Calu3 (cell line): Measurements from ENCODE around the gene SERPINA12. TPM values are rescaled to one million over a fixed set of nuclear protein-coding genes. Genes with fewer than 3 reads are reported as not detected.

Experiments
- Bru-seq: library from RNA; stranded (reverse); fragments of 400-500 nt; gene quantifications from one replicate; lab custom pipeline; 2021; lab: Mats Ljungman, UMichigan
- BruChase-seq, 2 experiments: library from RNA; stranded (reverse); fragments of 400-500 nt; gene quantifications; one replicate each; lab custom pipeline; 2021; lab: Mats Ljungman, UMichigan
- BruUV-seq: library from RNA; stranded (reverse); fragments of 400-500 nt; replicated peaks from 2 replicates; lab custom pipeline; 2021; lab: Mats Ljungman, UMichigan
- CTCF ChIA-PET: fragments of 300-600 bp; sonication (Branson Sonifier 250); formaldehyde crosslinking; loops from one replicate; lab custom pipeline; 2022; ENCODE audit warnings: antibody characterized with exemption; lab: Charles Lee
- DNase-seq: peaks from one replicate; pipeline ENCODE4 v3.0.0; 2022
- H3K27ac Mint-ChIP-seq: one replicate; pipeline ENCODE4 v1.8.0; 2022; ENCODE audit warnings: mixed read lengths; ENCODE audit not compliant: unreplicated experiment
- H3K27me3 Mint-ChIP-seq: one replicate; pipeline ENCODE4 v1.8.0; 2022; ENCODE audit warnings: mixed read lengths; ENCODE audit not compliant: unreplicated experiment
- H3K36me3 Mint-ChIP-seq: one replicate; pipeline ENCODE4 v1.8.0; 2022; ENCODE audit warnings: mild to moderate bottlenecking, moderate library complexity, mixed read lengths; ENCODE audit not compliant: insufficient read depth, unreplicated experiment
- H3K4me1 Mint-ChIP-seq: one replicate; pipeline ENCODE4 v1.8.0; 2022; ENCODE audit warnings: mild to moderate bottlenecking, low read depth, mixed read lengths; ENCODE audit not compliant: unreplicated experiment
- H3K4me3 Mint-ChIP-seq: one replicate; pipeline ENCODE4 v1.8.0; 2022; ENCODE audit warnings: mild to moderate bottlenecking, low read depth, moderate library complexity, mixed read lengths; ENCODE audit not compliant: unreplicated experiment
- H3K9me3 Mint-ChIP-seq: one replicate; pipeline ENCODE4 v1.8.0; 2022; ENCODE audit warnings: low read depth, mixed read lengths; ENCODE audit not compliant: unreplicated experiment
- intact Hi-C: fragments of 100-400 bp; cut with micrococcal nuclease; formaldehyde crosslinking; loops from one replicate; pipeline ENCODE4 v1.10.0; 2022; ENCODE audit not compliant: unreplicated experiment
- long read RNA-seq: library from polyadenylated mRNA; stranded (forward); transcript quantifications from one replicate; pipeline ENCODE4 v2.0.0, GENCODE V29; 2022
- total RNA-seq: library from RNA; stranded (reverse); gene quantifications from 2 replicates; pipeline ENCODE4 v1.2.3, GENCODE V29; 2022
- TF ChIP-seq, protein P1 (sequence below): fragments of 200-600 bp; IDR thresholded peaks from one replicate; pipeline ENCODE4 v1.8.0; 2022; ENCODE audit warnings: antibody characterized with exemption; ENCODE audit not compliant: unreplicated experiment

SERPINA12 gene, protein sequence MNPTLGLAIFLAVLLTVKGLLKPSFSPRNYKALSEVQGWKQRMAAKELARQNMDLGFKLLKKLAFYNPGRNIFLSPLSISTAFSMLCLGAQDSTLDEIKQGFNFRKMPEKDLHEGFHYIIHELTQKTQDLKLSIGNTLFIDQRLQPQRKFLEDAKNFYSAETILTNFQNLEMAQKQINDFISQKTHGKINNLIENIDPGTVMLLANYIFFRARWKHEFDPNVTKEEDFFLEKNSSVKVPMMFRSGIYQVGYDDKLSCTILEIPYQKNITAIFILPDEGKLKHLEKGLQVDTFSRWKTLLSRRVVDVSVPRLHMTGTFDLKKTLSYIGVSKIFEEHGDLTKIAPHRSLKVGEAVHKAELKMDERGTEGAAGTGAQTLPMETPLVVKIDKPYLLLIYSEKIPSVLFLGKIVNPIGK
- not detected in 2 replicates for total RNA-seq
- Bru-seq, nascent RNA, result not detected
- BruChase-seq, experiment 1, labeled RNA remaining after a 6-hour chase, result percentile 3 among the genes with signal in this experiment
- BruChase-seq, experiment 2, labeled RNA remaining after a 2-hour chase, result percentile 6 among the genes with signal in this experiment
- long read RNA-seq, result 0 reads

DNA sequence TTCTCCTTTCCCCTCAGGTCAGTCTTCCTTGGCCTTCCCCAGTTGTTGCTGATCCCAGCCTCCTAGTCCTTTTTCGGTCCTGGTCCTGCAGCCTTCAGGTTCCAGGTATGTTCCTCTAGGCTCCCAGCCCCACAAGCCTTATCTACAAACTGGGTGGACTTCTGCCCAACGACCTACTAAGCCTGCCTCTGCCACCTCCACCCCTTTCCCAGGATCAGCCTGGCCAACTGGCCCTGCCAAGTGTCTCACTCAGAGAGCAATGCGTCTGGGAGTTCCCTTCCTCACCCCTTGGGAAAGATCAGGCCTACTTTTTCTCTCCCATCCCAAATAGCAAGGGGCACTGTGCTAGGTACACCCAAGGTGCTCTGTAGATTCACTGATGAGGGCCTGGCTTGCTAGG lies at the start of gene SERPINA12:
Gene SERPINA12, minus strand, starts transcription at position 114 of the 400 bp plus-strand sequence. CDS start 11,072 bp downstream, outside the sequence.
- TF ChIP-seq, protein P1, sequence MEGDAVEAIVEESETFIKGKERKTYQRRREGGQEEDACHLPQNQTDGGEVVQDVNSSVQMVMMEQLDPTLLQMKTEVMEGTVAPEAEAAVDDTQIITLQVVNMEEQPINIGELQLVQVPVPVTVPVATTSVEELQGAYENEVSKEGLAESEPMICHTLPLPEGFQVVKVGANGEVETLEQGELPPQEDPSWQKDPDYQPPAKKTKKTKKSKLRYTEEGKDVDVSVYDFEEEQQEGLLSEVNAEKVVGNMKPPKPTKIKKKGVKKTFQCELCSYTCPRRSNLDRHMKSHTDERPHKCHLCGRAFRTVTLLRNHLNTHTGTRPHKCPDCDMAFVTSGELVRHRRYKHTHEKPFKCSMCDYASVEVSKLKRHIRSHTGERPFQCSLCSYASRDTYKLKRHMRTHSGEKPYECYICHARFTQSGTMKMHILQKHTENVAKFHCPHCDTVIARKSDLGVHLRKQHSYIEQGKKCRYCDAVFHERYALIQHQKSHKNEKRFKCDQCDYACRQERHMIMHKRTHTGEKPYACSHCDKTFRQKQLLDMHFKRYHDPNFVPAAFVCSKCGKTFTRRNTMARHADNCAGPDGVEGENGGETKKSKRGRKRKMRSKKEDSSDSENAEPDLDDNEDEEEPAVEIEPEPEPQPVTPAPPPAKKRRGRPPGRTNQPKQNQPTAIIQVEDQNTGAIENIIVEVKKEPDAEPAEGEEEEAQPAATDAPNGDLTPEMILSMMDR, result no peak
- no peaks in the 10 kb centered on the region for H3K9me3 Mint-ChIP-seq
- H3K36me3 Mint-ChIP-seq, result no peaks in the 10 kb centered on the region
- H3K27me3 Mint-ChIP-seq, result no peaks in the 10 kb centered on the region
- DNase-seq, result no peak
- BruUV-seq, result no TSS peak
- CTCF ChIA-PET, result no interaction called here
- H3K4me1 Mint-ChIP-seq, result no peaks in the 10 kb centered on the region
- intact Hi-C loops, result no loop called here
- no peak within 1 kb of the TSS for H3K4me3 Mint-ChIP-seq
- H3K27ac Mint-ChIP-seq, result no peak within 1 kb of the TSS

DNA sequence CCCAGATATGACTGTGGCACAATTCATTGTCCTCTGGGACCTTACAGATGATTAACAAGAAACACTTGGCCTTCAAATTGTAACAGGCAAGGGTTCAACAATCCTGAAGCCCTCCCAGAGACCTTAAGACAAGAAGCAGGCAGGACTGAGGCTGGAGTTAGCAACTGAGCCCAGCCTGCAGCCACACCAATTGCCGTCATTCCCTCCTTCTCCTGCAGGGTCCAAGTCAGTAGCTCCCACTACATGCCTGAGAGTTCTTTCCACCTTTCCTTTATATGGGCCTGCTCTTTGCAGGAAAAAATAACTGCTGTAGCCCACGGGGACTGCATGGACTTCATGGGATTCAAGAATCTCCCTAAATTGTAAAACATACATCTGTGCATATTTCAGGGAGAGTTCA lies 49.6 kb upstream of the SERPINA12 start:
- CTCF ChIA-PET, result no interaction called here
- H3K27me3 Mint-ChIP-seq, result no peaks in the 10 kb centered on the region
- TF ChIP-seq, protein P1, result no peak
- BruUV-seq, result no TSS peak
- peaks cover 23% of the 10 kb centered on the region for H3K4me1 Mint-ChIP-seq
- DNase-seq, result no peak
- H3K36me3 Mint-ChIP-seq, result peaks cover 6% of the 10 kb centered on the region
- intact Hi-C loops, result no loop called here
- H3K9me3 Mint-ChIP-seq, result peaks cover 10% of the 10 kb centered on the region
- no peak overlapping the region for H3K27ac Mint-ChIP-seq
- H3K4me3 Mint-ChIP-seq, result no peak overlapping the region

DNA sequence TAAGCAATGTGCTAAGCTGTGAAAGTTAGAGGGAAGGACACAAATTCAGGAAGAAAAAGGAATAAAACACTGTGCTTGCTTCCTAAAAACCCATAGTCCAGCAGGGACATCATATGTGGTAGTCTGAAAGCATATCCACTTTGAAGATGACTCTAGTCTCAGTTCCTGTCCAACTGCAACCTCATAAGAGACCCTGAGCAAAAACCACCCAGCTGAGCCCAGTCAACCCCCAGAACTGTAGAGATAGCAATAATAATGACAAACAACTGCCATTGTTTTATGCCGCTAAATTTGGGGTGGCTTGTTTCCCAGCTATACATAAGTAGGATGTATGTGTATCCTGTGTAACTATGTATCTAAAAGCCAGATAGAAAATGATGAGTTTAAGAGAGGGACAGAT lies 48.1 kb upstream of the SERPINA12 start:
- intact Hi-C loops, result no loop called here
- H3K4me1 Mint-ChIP-seq, result peaks cover 17% of the 10 kb centered on the region
- H3K27ac Mint-ChIP-seq, result no peak overlapping the region
- no TSS peak for BruUV-seq
- peaks cover 12% of the 10 kb centered on the region for H3K9me3 Mint-ChIP-seq
- CTCF ChIA-PET, result interaction anchor here (1.5 kb wide), 1 partner anchor 8 kb away, joined by 3 read pairs; no protein-coding TSS in a partner anchor
- H3K4me3 Mint-ChIP-seq, result no peak overlapping the region
- H3K36me3 Mint-ChIP-seq, result peaks cover 6% of the 10 kb centered on the region
- TF ChIP-seq, protein P1, result no peak
- H3K27me3 Mint-ChIP-seq, result no peaks in the 10 kb centered on the region
- no peak for DNase-seq

DNA sequence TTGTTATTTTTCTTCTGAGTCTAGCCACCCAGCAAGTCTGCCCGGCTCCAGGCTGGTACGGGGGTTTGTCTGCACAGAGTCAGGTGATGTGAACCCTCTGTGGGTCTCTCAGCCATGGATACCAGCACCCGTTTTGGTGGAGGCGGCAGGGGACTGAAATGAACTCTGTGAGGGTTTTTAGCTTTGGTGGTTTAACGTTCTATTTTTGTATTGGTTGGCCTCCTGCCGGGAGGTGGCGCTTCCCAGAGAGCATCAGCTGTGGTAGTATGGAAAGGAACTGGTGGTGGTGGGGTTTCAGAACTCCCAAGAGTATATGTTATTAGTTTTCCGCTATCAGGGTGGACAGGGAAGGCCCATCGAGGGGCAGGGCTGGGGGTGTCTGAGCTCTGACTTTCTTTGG lies 46.7 kb upstream of the SERPINA12 start:
- CTCF ChIA-PET, result no interaction called here
- H3K4me1 Mint-ChIP-seq, result peaks cover 4% of the 10 kb centered on the region
- BruUV-seq, result no TSS peak
- peaks cover under 1% of the 10 kb centered on the region for H3K36me3 Mint-ChIP-seq
- no peaks in the 10 kb centered on the region for H3K27me3 Mint-ChIP-seq
- DNase-seq, result no peak
- no peak overlapping the region for H3K27ac Mint-ChIP-seq
- intact Hi-C loops, result no loop called here
- TF ChIP-seq, protein P1, result no peak
- H3K9me3 Mint-ChIP-seq, result peaks cover 12% of the 10 kb centered on the region
- no peak overlapping the region for H3K4me3 Mint-ChIP-seq
